Right forelimb (tissue), 1 donor: Measurements from ENCODE around the gene PDE11A.

ENCODE experiments used
- DNase-seq: peaks from one replicate; pipeline ENCODE4 v3.0.0-alpha.2; 2018

The PDE11A gene

GRCh38 chr2:177682836-177683660, 389.5 kb downstream of the PDE11A start:
- DNase-seq: no peak

GRCh38 chr2:177682006-177682405, 390.6 kb downstream of the PDE11A start:
- no peak for DNase-seq

GRCh38 chr2:177680866-177681712, 391.5 kb downstream of the PDE11A start:
- no peak for DNase-seq

GRCh38 chr2:177679611-177680605, 392.7 kb downstream of the PDE11A start:
- no peak for DNase-seq

GRCh38 chr2:177678939-177679338, 393.6 kb downstream of the PDE11A start:
- DNase-seq: no peak

- no peak for DNase-seq
Measured at GRCh38 chr2:177676636-177677035, 395.9 kb downstream of the PDE11A start.

GRCh38 chr2:177675825-177676224, 396.8 kb downstream of the PDE11A start:
- DNase-seq: no peak

- DNase-seq: no peak
Measured at GRCh38 chr2:177675350-177675821, 397.2 kb downstream of the PDE11A start.

GRCh38 chr2:177673602-177674595, 398.7 kb downstream of the PDE11A start:
- DNase-seq: no peak

- no peak for DNase-seq
Measured at GRCh38 chr2:177671662-177672061, 400.9 kb downstream of the PDE11A start.

- DNase-seq: no peak
Measured at GRCh38 chr2:177670791-177671535, 401.6 kb downstream of the PDE11A start.

GRCh38 chr2:177669625-177670330, 402.8 kb downstream of the PDE11A start:
- no peak for DNase-seq

GRCh38 chr2:177669201-177669600, 403.4 kb downstream of the PDE11A start:
- no peak for DNase-seq

- DNase-seq: no peak
Measured at GRCh38 chr2:177668617-177669016, 404.0 kb downstream of the PDE11A start.

- no peak for DNase-seq
Measured at GRCh38 chr2:177667626-177668025, 405.0 kb downstream of the PDE11A start.

- DNase-seq: no peak
Measured at GRCh38 chr2:177666408-177666807, 406.2 kb downstream of the PDE11A start.

GRCh38 chr2:177665948-177666347, 406.6 kb downstream of the PDE11A start:
- no peak for DNase-seq

- no peak for DNase-seq
Measured at GRCh38 chr2:177665328-177665727, 407.2 kb downstream of the PDE11A start.

GRCh38 chr2:177662895-177663294, 409.7 kb downstream of the PDE11A start:
- no peak for DNase-seq

- DNase-seq: no peak
Measured at GRCh38 chr2:177660742-177661141, 411.8 kb downstream of the PDE11A start.
